ENCODE results near the gene SLC5A5.

Gene SLC5A5

GRCh38 chr19:17926044-17926443, 54.3 kb downstream of the SLC5A5 start:
- no peak for DNase-seq

- DNase-seq = no peak
These were observed 57.3 kb downstream of the SLC5A5 start for GRCh38 chr19:17929056-17929455.

GRCh38 chr19:17931532-17932191, 59.9 kb downstream of the SLC5A5 start:
- DNase-seq = peak; percentile 16

- DNase-seq = peak; percentile 91
These were observed 61.0 kb downstream of the SLC5A5 start, which contains the start of gene CCDC124 for GRCh38 chr19:17932485-17933338. TSS of gene CCDC124 (plus strand) at chr19:17933015. CDS start at chr19:17936421, 3,406 bp downstream.

- peak; percentile 42 for DNase-seq
These were observed 61.8 kb downstream of the SLC5A5 start for GRCh38 chr19:17933414-17934129.

GRCh38 chr19:17936379-17936778, 64.6 kb downstream of the SLC5A5 start:
- no peak for DNase-seq

GRCh38 chr19:17937371-17937900, 65.7 kb downstream of the SLC5A5 start:
- DNase-seq = no peak

- peak; percentile 82 for DNase-seq
These were observed 66.5 kb downstream of the SLC5A5 start for GRCh38 chr19:17938092-17938845.

GRCh38 chr19:17942181-17942580, 70.4 kb downstream of the SLC5A5 start:
- DNase-seq = no peak

GRCh38 chr19:17942582-17943273, 71.0 kb downstream of the SLC5A5 start:
- DNase-seq = no peak

GRCh38 chr19:17943274-17944221, 71.8 kb downstream of the SLC5A5 start:
- DNase-seq = no peak

- peak; percentile 72 for DNase-seq
These were observed 72.6 kb downstream of the SLC5A5 start for GRCh38 chr19:17944301-17944700.

All from fibroblast of skin of right biceps (primary cell).